HCT116 (cell line): ENCODE data around the gene PPM1F. TPM values are rescaled to one million over a fixed set of nuclear protein-coding genes. Genes with fewer than 3 reads are reported as not detected.
"Not testable (repeated sequence)": the region's sequence is repeated elsewhere in the genome, so short reads cannot be mapped to it uniquely, and the experiment has no call there.

ENCODE experiments used
- ATAC-seq: fragments of 200-7000 bp; cut with Tn5 transposase; 2 replicates; pipeline ENCODE4 v1.9.1; 2020; ENCODE audit warnings: mild to moderate bottlenecking, moderate library complexity
- BruUV-seq: library from RNA; stranded (reverse); fragments of 400-500 nt; replicated peaks from 2 replicates; lab custom pipeline; 2021; lab: Mats Ljungman, UMichigan
- CTCF ChIA-PET: fragments of 300-600 bp; sonication (Branson Sonifier 250); formaldehyde crosslinking; loops from one replicate; lab custom pipeline; 2021; ENCODE audit warnings: antibody characterized with exemption; lab: Charles Lee
- POLR2A ChIA-PET: fragments of 300-600, 350-600 bp; sonication (Branson Sonifier 250); formaldehyde crosslinking; loops from one replicate; lab custom pipeline; 2021; ENCODE audit warnings: antibody characterized with exemption; lab: Charles Lee
- RAD21 ChIA-PET, 2 experiments: fragments of 300-600 bp; sonication (Branson Sonifier 250); formaldehyde crosslinking; loops; one replicate each; lab custom pipeline; 2023; ENCODE audit warnings: low total read pairs in 2 of 2; ENCODE audit not compliant: uncharacterized antibody in 2 of 2, unreplicated experiment in 2 of 2, low non-redundant PET in 1 of 2; lab: Charles Lee
- DNase-seq: peaks from one replicate; pipeline ENCODE4 v3.0.0-alpha.2; 2010; ENCODE audit warnings: low read depth, low spot score
- H2AFZ ChIP-seq: fragments of 200-600 bp; shearing (Covaris generic), sonication (generic); 2 replicates; pipeline ENCODE4 v1.6.1; 2017; ENCODE audit warnings: low read depth, mixed run types, mixed read lengths, antibody characterized with exemption, low read length; ENCODE audit not compliant: poor library complexity, severe bottlenecking
- H3K27ac ChIP-seq: 2 replicates; pipeline ENCODE4 v1.5.1; 2012; ENCODE audit warnings: low read depth, low read length
- H3K27me3 ChIP-seq: fragments of 200-600 bp; sonication (generic); 2 replicates; pipeline ENCODE4 v1.6.1; 2016; ENCODE audit warnings: mixed run types, low read length, mixed read lengths; ENCODE audit not compliant: insufficient read depth
- H3K36me3 ChIP-seq, 2 experiments: fragments of 200-500 bp in 1 of 2; fragments of 200-600 bp in 1 of 2; sonication (Bioruptor generic) in 1 of 2; sonication (generic) in 1 of 2; 2 replicates each; pipeline versions ENCODE4 v1.5.1 to v1.6.1; 2014 to 2016; ENCODE audit warnings: low read length in 2 of 2, inconsistent platforms in 1 of 2, mixed read lengths in 1 of 2, mixed run types in 1 of 2; ENCODE audit not compliant: insufficient read depth in 2 of 2, control insufficient read depth in 1 of 2
- H3K4me1 ChIP-seq, 2 experiments: fragments of 200-600 bp in 1 of 2; sonication (generic) in 1 of 2; 2 replicates each; pipeline versions ENCODE4 v1.5.1 to v1.6.1; 2012 to 2017; ENCODE audit warnings: low read length in 2 of 2, inconsistent platforms in 1 of 2, mild to moderate bottlenecking in 1 of 2, mixed read lengths in 1 of 2, mixed run types in 1 of 2, moderate library complexity in 1 of 2; ENCODE audit not compliant: insufficient read depth in 2 of 2, control insufficient read depth in 1 of 2
- H3K4me2 ChIP-seq: fragments of 200-600 bp; sonication (generic); 2 replicates; pipeline ENCODE4 v1.6.1; 2017; ENCODE audit warnings: mixed run types, low read length, mixed read lengths
- H3K4me3 ChIP-seq, 2 experiments: fragments of 200-600 bp in 1 of 2; sonication (generic) in 1 of 2; replicated peaks in 1 of 2; 2 replicates each; pipeline ENCODE4 v1.5.1; 2011 to 2016; ENCODE audit warnings: low read length in 2 of 2, control low read depth in 1 of 2, low read depth in 1 of 2, mild to moderate bottlenecking in 1 of 2, mixed read lengths in 1 of 2, mixed run types in 1 of 2
- H3K79me2 ChIP-seq: fragments of 200-600 bp; sonication (generic); 2 replicates; pipeline ENCODE4 v1.6.1; 2017; ENCODE audit warnings: mild to moderate bottlenecking, mixed run types, low read length, moderate library complexity, mixed read lengths; ENCODE audit not compliant: insufficient read depth
- H3K9ac ChIP-seq: fragments of 200-600 bp; sonication (generic); 2 replicates; pipeline ENCODE4 v1.6.1; 2016; ENCODE audit warnings: low read length, mixed read lengths
- H3K9me2 ChIP-seq: fragments of 200-600 bp; sonication (generic), shearing (Covaris generic); 2 replicates; pipeline ENCODE4 v1.6.1; 2017; ENCODE audit warnings: mixed run types, mild to moderate bottlenecking, moderate library complexity; ENCODE audit not compliant: insufficient read depth
- H3K9me3 ChIP-seq, 2 experiments: fragments of 200-500 bp in 1 of 2; fragments of 200-600 bp in 1 of 2; sonication (Bioruptor generic) in 1 of 2; sonication (generic) in 1 of 2; 2 replicates each; pipeline ENCODE4 v1.6.1; 2014 to 2017; ENCODE audit warnings: low read length in 2 of 2, mixed read lengths in 2 of 2, inconsistent platforms in 1 of 2, low read depth in 1 of 2, mild to moderate bottlenecking in 1 of 2, mixed run types in 1 of 2, moderate library complexity in 1 of 2; ENCODE audit not compliant: control insufficient read depth in 1 of 2, insufficient read depth in 1 of 2
- H4K20me1 ChIP-seq: fragments of 200-600 bp; sonication (generic), shearing (Covaris generic); 2 replicates; pipeline ENCODE4 v1.6.1; 2017; ENCODE audit warnings: mixed run types, mild to moderate bottlenecking, moderate library complexity; ENCODE audit not compliant: insufficient read depth
- EGR1 ChIP-seq: IDR thresholded peaks from 2 replicates; pipeline ENCODE4 v1.6.1; 2012; ENCODE audit warnings: low read depth
- ELF1 ChIP-seq: IDR thresholded peaks from 2 replicates; pipeline ENCODE4 v1.6.1; 2012; ENCODE audit warnings: low read depth, borderline replicate concordance
- EZH2phosphoT487 ChIP-seq: fragments of 200-600 bp; IDR thresholded peaks from 2 replicates; pipeline ENCODE4 v1.6.1; 2018; ENCODE audit warnings: antibody characterized with exemption, borderline replicate concordance
- JUND ChIP-seq: IDR thresholded peaks from 2 replicates; pipeline ENCODE4 v1.6.1; 2012
- SRF ChIP-seq: IDR thresholded peaks from 2 replicates; pipeline ENCODE4 v1.6.1; 2012; ENCODE audit warnings: low read depth
- TCF7L2 ChIP-seq: IDR thresholded peaks from 2 replicates; pipeline ENCODE4 v1.7.0; 2011; ENCODE audit warnings: borderline replicate concordance, inconsistent platforms; ENCODE audit not compliant: insufficient read depth, insufficient read length; ENCODE audit errors: extremely low read depth
- ZBTB33 ChIP-seq: IDR thresholded peaks from 2 replicates; pipeline ENCODE4 v1.6.1; 2011; ENCODE audit warnings: mild to moderate bottlenecking, low read length, moderate library complexity; ENCODE audit not compliant: insufficient replicate concordance; ENCODE audit errors: extremely low read depth
- intact Hi-C: fragments of 100-400 bp; cut with micrococcal nuclease; formaldehyde crosslinking; loops from 2 replicates; pipeline ENCODE4 v1.10.0; 2022
- total RNA-seq: library from RNA; stranded (reverse); gene quantifications from one replicate; pipeline ENCODE4 v1.2.1, GENCODE V29; 2021; ENCODE audit not compliant: unreplicated experiment
- TF ChIP-seq, protein P1 (sequence below): IDR thresholded peaks from 2 replicates; pipeline ENCODE4 v1.6.1; 2012

PPM1F gene
- total RNA-seq, 1 experiment from 2014 or later: 27.3 TPM

GRCh38 chr22:21876486-21877176, 76.0 kb downstream of the PPM1F start:
- Histone ChIP-seq H3K4me2 (no peak overlapping the region), H3K9ac (no peak overlapping the region), H2AFZ (no peak overlapping the region), H3K9me2 (no peaks in the 10 kb centered on the region), H3K27ac (no peak overlapping the region), H3K9me3 (no peaks in the 10 kb centered on the region), H3K4me3 (no peak overlapping the region), H3K4me1 (peaks cover 0 to 7% of the 10 kb centered on the region in 2 experiments; a peak in 2 of 4 replicates), H3K27me3 (no peaks in the 10 kb centered on the region), H3K36me3 (no peaks in the 10 kb centered on the region), H3K79me2 (no peaks in the 10 kb centered on the region), H4K20me1 (no peaks in the 10 kb centered on the region)
- no TSS peak for BruUV-seq
- ChIA-PET POLR2A (interaction anchor here (1.2 kb wide), 1 partner anchor 9 kb away, joined by 4 read pairs; the partner anchor contains the start of gene MAPK1), RAD21 (no interaction called here), CTCF (no interaction called here)
- DNase-seq: no peak
- ATAC-seq: no peak
- intact Hi-C loops: no loop called here
- no peak for TF ChIP-seq EGR1
- TF ChIP-seq JUND: no peak
- TF ChIP-seq SRF: no peak
- no peak for TF ChIP-seq ZBTB33
- TF ChIP-seq, protein P1, sequence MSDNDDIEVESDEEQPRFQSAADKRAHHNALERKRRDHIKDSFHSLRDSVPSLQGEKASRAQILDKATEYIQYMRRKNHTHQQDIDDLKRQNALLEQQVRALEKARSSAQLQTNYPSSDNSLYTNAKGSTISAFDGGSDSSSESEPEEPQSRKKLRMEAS: no peak
- TF ChIP-seq TCF7L2: no peak
- no peak for TF ChIP-seq EZH2phosphoT487
- no peak for TF ChIP-seq ELF1

GRCh38 chr22:21874953-21875352, 77.7 kb downstream of the PPM1F start:
- BruUV-seq, H3K79me2 ChIP-seq, DNase-seq, POLR2A ChIA-PET, intact Hi-C loops, H4K20me1 ChIP-seq, H3K9me3 ChIP-seq, H3K4me1 ChIP-seq, H3K4me2 ChIP-seq, H2AFZ ChIP-seq, H3K27ac ChIP-seq, H3K9me2 ChIP-seq, H3K4me3 ChIP-seq, H3K36me3 ChIP-seq, ATAC-seq, H3K27me3 ChIP-seq, RAD21 ChIA-PET, H3K9ac ChIP-seq: not testable (repeated sequence)
- CTCF ChIA-PET: interaction anchor here (0.5 kb wide), 1 partner anchor 111 kb away, joined by 3 read pairs; no protein-coding TSS in a partner anchor
